ENCODE data around the gene POLR2L. TPM values are rescaled to one million over a fixed set of nuclear protein-coding genes. Genes with fewer than 3 reads are reported as not detected.

POLR2L gene
- total RNA-seq, 1 donor from 2014 or later = 127 TPM

- Histone ChIP-seq H3K9me3 (no peaks in the 10 kb centered on the region), H3K4me1 (peaks cover 29% of the 10 kb centered on the region), H3K27me3 (ENCODE audit: low read depth) (no peaks in the 10 kb centered on the region), H3K36me3 (peaks cover 33% of the 10 kb centered on the region), H3K27ac (no peak overlapping the region), H3K4me3 (no peak overlapping the region)
- no peak for TF ChIP-seq CTCF (IDR thresholded peaks at IDR 0.05)
- ATAC-seq (no peak), DNase-seq (no peak)
- intact Hi-C loops (cut with DNase I) = no loop called here
Measured at GRCh38 chr11:812390-812789, 29.9 kb downstream of the POLR2L start.

- Histone ChIP-seq H3K27me3 (ENCODE audit: low read depth) (no peaks in the 10 kb centered on the region), H3K4me3 (peak overlapping the region; percentile 90), H3K4me1 (peaks cover 29% of the 10 kb centered on the region), H3K36me3 (peaks cover 33% of the 10 kb centered on the region), H3K9me3 (no peaks in the 10 kb centered on the region), H3K27ac (no peak overlapping the region)
- TF ChIP-seq CTCF (IDR thresholded peaks at IDR 0.05) = no peak
- DNase-seq (no peak), ATAC-seq (no peak)
- intact Hi-C loops (cut with DNase I) = no loop called here
Measured at GRCh38 chr11:811446-812245, 30.7 kb downstream of the POLR2L start.

- Histone ChIP-seq H3K9me3 (no peaks in the 10 kb centered on the region), H3K4me1 (peaks cover 35% of the 10 kb centered on the region), H3K36me3 (peaks cover 33% of the 10 kb centered on the region), H3K27me3 (ENCODE audit: low read depth) (no peaks in the 10 kb centered on the region), H3K27ac (peak overlapping the region; percentile 99), H3K4me3 (peak overlapping the region; percentile 90)
- intact Hi-C loops (cut with DNase I) = no loop called here
- DNase-seq (no peak), ATAC-seq (peak; percentile 3 to 18)
- TF ChIP-seq CTCF (IDR thresholded peaks at IDR 0.05) = no peak
Measured at GRCh38 chr11:810040-810567, 32.2 kb downstream of the POLR2L start.

GRCh38 chr11:809287-810039 lies 32.9 kb downstream of the POLR2L start, which contains the start of gene RPLP2:
Gene RPLP2 (plus strand): TSS chr11:809967. CDS start chr11:810235, 268 bp downstream.
- Histone ChIP-seq H3K4me1 (peaks cover 40% of the 10 kb centered on the region), H3K4me3 (peak within 1 kb of the TSS; percentile 90), H3K27ac (peak within 1 kb of the TSS; percentile 99), H3K27me3 (ENCODE audit: low read depth) (no peaks in the 10 kb centered on the region), H3K36me3 (peaks cover 33% of the 10 kb centered on the region), H3K9me3 (no peaks in the 10 kb centered on the region)
- TF ChIP-seq CTCF (IDR thresholded peaks at IDR 0.05) = no peak
- intact Hi-C loops (cut with DNase I) = no loop called here
- DNase-seq = peak; percentile 99
- peak; percentile 95 to 96 for ATAC-seq

- H3K4me1 ChIP-seq = peaks cover 48% of the 10 kb centered on the region
- ATAC-seq = no peak
- no peaks in the 10 kb centered on the region for H3K27me3 ChIP-seq (ENCODE audit: low read depth)
- peak overlapping the region; percentile 99 for H3K27ac ChIP-seq
- peak overlapping the region; percentile 90 for H3K4me3 ChIP-seq
- H3K36me3 ChIP-seq = peaks cover 27% of the 10 kb centered on the region
- no peaks in the 10 kb centered on the region for H3K9me3 ChIP-seq
- no peak for DNase-seq
- intact Hi-C loops (cut with DNase I) = no loop called here
- TF ChIP-seq CTCF (IDR thresholded peaks at IDR 0.05) = no peak
Measured at GRCh38 chr11:808427-809286, 33.7 kb downstream of the POLR2L start.

All from lower lobe of right lung (tissue), 2 donors.